ENCODE data around the gene TARS2.

DNA sequence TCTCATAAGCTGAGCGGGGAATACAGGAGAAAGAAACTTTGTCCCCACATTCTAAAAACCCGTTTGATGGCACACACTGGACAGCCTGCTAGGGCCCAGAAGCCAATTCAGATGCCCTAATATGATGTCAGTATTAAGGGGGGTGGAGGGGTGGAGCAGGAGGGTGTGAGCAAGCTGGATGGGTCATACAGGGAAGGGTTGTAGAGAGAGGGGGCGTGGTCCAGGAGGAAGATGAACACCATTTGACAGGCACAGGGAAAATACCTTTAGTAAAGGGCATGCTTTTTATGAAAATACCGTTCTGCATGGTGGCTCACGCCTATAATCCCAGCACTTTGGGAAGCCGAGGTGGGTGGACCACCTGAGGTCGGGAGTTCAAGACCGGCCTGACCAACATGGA, 6.0 kb downstream of the TARS2 start:
- TF ChIP-seq EZH2phosphoT487 (IDR thresholded peaks at IDR 0.05; ENCODE audit: insufficient read depth, low read depth) (no peak), EZH2 (IDR thresholded peaks at IDR 0.05; ENCODE audit: insufficient read depth, poor library complexity, severe bottlenecking) (no peak)
